LNCAP (cell line): Measurements from ENCODE around the gene ZNF700.

Experiments
- TF ChIP-seq, protein P1 (sequence below): fragments of 450-650 bp; IDR thresholded peaks from 2 replicates; pipeline ENCODE4 v1.5.1; 2017; ENCODE audit warnings: mild to moderate bottlenecking

Gene ZNF700

DNA sequence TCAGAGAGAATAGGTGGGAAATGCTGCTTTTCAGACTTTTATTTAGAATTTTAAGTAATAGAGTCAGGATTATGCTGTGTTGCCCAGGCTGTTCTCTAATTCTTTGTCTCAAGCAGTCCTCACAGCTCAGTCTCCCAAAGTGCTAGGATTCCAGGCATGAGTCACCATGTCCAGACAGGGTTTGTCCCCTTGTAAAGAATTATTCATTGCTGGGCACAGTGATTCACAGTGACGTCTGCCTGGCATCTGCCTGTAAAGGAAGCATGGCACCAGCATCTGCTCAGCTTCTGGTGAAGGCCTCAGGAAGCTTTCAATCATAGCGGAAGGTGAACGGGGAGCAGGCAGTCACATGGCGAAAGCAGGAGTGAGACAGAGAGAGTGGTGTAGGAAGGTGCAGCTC, 57.6 kb downstream of the ZNF700 start:
- TF ChIP-seq, protein P1, sequence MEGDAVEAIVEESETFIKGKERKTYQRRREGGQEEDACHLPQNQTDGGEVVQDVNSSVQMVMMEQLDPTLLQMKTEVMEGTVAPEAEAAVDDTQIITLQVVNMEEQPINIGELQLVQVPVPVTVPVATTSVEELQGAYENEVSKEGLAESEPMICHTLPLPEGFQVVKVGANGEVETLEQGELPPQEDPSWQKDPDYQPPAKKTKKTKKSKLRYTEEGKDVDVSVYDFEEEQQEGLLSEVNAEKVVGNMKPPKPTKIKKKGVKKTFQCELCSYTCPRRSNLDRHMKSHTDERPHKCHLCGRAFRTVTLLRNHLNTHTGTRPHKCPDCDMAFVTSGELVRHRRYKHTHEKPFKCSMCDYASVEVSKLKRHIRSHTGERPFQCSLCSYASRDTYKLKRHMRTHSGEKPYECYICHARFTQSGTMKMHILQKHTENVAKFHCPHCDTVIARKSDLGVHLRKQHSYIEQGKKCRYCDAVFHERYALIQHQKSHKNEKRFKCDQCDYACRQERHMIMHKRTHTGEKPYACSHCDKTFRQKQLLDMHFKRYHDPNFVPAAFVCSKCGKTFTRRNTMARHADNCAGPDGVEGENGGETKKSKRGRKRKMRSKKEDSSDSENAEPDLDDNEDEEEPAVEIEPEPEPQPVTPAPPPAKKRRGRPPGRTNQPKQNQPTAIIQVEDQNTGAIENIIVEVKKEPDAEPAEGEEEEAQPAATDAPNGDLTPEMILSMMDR: no peak

DNA sequence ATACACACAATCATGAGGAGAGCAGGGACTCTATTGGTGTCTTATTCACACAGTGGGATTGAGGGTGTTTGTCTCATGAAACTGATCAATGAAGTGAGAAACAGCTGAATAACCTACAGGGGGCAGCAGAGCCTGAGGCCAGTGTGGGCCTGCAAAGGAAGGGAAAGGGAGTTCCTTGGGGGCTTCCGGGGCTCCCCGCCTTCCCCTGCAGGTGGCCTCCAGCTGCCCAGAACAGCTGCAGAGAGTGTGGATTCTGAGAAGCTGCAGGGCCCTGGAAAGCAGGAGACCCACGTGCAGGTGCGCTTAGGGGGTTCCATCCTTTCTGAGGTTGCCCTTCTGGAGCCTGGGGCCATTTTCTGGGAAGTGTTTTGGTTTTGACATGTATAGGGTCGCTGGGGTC, 60.1 kb downstream of the ZNF700 start:
- TF ChIP-seq, protein P1: no peak

DNA sequence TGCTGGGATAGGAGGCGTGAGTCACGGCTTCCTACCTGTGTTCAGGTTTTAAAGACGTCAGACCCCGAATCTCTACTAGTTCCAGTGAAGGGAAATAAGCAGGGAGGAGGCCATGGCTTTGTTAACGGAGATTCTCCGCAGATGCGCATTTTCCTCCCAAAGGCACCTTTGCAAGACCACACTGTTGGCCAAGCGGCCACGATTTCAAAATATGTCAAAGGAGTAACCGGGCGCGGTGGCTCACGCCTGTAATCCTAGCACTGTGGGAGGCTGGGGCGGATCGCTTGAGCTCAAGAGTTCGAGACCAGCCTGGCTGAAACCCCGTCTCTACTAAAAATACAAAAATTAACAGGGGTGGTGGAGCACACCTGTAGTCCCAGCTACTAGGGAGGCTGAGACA, 61.8 kb downstream of the ZNF700 start:
- TF ChIP-seq, protein P1: no peak

DNA sequence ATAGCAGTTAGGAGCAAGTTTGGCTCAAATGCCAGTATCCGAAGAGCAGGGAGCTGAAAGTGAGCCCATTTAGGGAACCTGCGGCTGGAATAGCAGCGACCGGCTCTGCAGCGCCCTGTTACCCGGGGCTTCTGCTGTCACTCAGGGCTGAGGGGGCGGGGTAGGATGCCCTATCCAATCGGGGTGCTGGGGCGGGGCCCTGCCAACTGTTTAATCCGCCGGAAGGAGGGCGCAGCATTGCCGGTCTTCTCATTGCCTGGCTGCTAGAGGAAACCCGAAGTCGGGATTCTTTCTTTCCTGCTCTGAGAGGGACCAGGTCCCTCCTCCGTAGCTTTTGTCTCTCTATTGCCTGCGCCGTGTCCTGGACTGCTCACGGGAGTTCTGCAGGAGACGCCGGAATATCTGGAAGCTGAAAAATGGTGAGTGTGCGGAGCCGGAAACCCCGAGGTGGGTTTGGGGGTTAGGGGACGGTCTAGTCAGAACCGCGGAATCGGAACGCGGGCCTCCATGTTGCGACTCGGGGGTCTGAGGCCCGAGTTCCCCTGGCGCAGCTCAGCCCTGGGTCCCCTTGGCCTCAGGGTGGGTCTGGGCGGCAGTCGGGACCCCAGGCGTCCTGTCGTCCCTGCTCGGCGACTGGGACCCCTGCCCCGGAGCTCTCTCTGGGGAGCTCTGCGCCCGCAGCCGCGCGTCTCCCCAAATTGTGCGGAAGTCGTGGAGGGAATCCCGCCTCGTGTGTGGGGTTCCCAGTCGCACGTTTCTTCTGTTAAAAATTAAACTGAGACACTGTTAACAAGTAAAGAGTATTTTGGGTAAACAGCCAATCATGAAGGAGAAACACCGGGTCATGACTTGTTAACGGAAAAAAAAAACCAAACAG, 62.7 kb downstream of the ZNF700 start:
- TF ChIP-seq, protein P1: no peak

DNA sequence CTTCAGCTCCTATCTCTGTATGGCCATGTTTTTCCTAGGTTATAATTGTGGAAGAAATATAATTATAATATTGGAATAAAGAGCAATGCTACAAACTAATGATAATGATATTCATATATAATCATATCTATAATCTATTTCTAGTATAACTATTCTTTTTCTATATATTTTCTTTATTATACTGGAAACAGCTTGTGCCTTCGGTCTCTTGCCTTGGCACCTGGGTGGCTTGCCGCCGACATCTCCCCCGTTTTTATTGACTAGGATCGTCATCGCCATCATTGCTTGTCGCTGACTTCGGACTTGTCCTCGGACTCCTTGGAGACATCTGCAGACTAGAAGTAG, 64.2 kb downstream of the ZNF700 start:
- TF ChIP-seq, protein P1: no peak

DNA sequence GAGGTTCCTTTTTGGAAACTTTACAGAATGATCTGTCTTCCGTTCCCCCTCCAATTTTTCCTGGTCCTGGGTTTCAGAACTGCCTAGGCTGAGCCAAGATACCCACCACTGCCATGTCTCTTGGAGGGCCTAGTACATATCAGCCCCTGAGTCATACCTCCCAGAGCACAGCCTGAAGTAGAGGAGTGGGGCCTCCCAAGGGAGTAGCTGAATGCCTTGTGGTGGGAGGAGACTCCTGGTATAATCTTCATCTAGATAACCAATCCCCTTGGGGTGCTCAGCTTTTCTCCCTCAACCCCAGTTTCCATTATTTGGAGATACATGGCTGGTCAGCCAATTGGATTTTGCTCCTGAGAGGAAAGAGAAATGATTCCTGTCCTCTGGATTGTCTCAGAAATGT, 70.3 kb downstream of the ZNF700 start:
- TF ChIP-seq, protein P1: no peak
